Measurements from ENCODE around the gene TRIM7.

- TF ChIP-seq, protein P1, sequence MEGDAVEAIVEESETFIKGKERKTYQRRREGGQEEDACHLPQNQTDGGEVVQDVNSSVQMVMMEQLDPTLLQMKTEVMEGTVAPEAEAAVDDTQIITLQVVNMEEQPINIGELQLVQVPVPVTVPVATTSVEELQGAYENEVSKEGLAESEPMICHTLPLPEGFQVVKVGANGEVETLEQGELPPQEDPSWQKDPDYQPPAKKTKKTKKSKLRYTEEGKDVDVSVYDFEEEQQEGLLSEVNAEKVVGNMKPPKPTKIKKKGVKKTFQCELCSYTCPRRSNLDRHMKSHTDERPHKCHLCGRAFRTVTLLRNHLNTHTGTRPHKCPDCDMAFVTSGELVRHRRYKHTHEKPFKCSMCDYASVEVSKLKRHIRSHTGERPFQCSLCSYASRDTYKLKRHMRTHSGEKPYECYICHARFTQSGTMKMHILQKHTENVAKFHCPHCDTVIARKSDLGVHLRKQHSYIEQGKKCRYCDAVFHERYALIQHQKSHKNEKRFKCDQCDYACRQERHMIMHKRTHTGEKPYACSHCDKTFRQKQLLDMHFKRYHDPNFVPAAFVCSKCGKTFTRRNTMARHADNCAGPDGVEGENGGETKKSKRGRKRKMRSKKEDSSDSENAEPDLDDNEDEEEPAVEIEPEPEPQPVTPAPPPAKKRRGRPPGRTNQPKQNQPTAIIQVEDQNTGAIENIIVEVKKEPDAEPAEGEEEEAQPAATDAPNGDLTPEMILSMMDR (conservative IDR thresholded peaks at IDR 0.05; ENCODE audit: low read depth, low read length), result 0 out of 2 replicates have a peak, but pooled peaks have one; percentile 10
- no peak for TF ChIP-seq EZH2 (IDR thresholded peaks at IDR 0.05; ENCODE audit: borderline replicate concordance, low read depth, low read length, poor library complexity, severe bottlenecking)
These were observed 17.6 kb upstream of the TRIM7 start for GRCh38 chr5:181222630-181223057.
